Upper lobe of left lung (tissue), 6 donors: ENCODE measurements around the gene DNTT. TPM values are rescaled to one million over a fixed set of nuclear protein-coding genes. Genes with fewer than 3 reads are reported as not detected.
"Not testable (repeated sequence)": the region's sequence is repeated elsewhere in the genome, so short reads cannot be mapped to it uniquely, and the experiment has no call there.

Experiments
- ATAC-seq, 2 donors: fragments of 200-7000 bp; cut with Tn5 transposase; one replicate each; pipeline ENCODE4 v1.9.1; 2022; ENCODE audit warnings: mild to moderate bottlenecking in 2 of 2, moderate library complexity in 2 of 2; ENCODE audit not compliant: low FRiP score in 2 of 2
- DNase-seq, 2 donors: peaks; one replicate each; pipeline ENCODE4 v3.0.0-alpha.2; 2019 to 2020
- H3K27ac ChIP-seq, 4 donors: fragments of 200-600 bp; sonication (generic); one replicate each; pipeline ENCODE4 v1.5.1; 2016 to 2019
- H3K27me3 ChIP-seq, 4 donors: fragments of 200-600 bp; sonication (generic); one replicate each; pipeline ENCODE4 v1.5.1; 2017 to 2019
- H3K36me3 ChIP-seq, 4 donors: fragments of 200-600 bp; sonication (generic); one replicate each; pipeline ENCODE4 v1.5.1; 2016 to 2019
- H3K4me1 ChIP-seq, 4 donors: fragments of 200-600 bp; sonication (generic); one replicate each; pipeline ENCODE4 v1.5.1; 2018 to 2019
- H3K4me3 ChIP-seq, 4 donors: fragments of 200-600 bp; sonication (generic); one replicate each; pipeline ENCODE4 v1.5.1; 2017 to 2019; ENCODE audit warnings: mild to moderate bottlenecking in 2 of 4, moderate library complexity in 1 of 4
- H3K9me3 ChIP-seq, 4 donors: fragments of 200-600 bp; sonication (generic); one replicate each; pipeline ENCODE4 v1.5.1; 2018 to 2019
- EP300 ChIP-seq, 4 donors: sonication (generic); formaldehyde crosslinking; IDR thresholded peaks; one replicate each; pipeline ENCODE4 v1.5.1; 2017; ENCODE audit warnings: antibody characterized with exemption in 4 of 4, control low read depth in 2 of 4
- POLR2A ChIP-seq, 4 donors: fragments of 450-650 bp; IDR thresholded peaks; one replicate each; pipeline ENCODE4 v1.5.1; 2016 to 2017; ENCODE audit warnings: antibody characterized with exemption in 4 of 4, mild to moderate bottlenecking in 2 of 4
- POLR2AphosphoS5 ChIP-seq, 2 donors: sonication (generic); formaldehyde crosslinking; IDR thresholded peaks; one replicate each; pipeline ENCODE4 v1.5.1; 2017; ENCODE audit warnings: antibody characterized with exemption in 2 of 2
- whole genome bisulfite sequencing, 2 donors: methylation state at CpG; one replicate each; pipeline ENCODE4 v1.1.5; 2017 to 2018; 5-methylcytosine and 5-hydroxymethylcytosine counted together
- total RNA-seq, 6 donors: library from RNA; depleted of rRNA in 4 of 6; stranded (reverse); fragments of >200 nt in 4 of 6; gene quantifications; one replicate each; pipeline versions ENCODE4 v1.1.0 to v1.2.1, GENCODE V29; 2016 to 2021
- TF ChIP-seq, protein P1 (sequence below), 6 experiments: fragments of 450-650 bp in 4 of 6; fragments of 200-600 bp in 2 of 6; sonication (generic) in 2 of 6; IDR thresholded peaks; one replicate each; pipeline ENCODE4 v1.5.1; 2016 to 2019; ENCODE audit warnings: antibody characterized with exemption in 6 of 6
- donor health status: DM: no; HTN: no; CAD: no; lungs with moderate emphysema.
- donor health status: DM: no; HTN: yes; CAD: no; lungs with severe emphysema.

The DNTT gene
- total RNA-seq, 6 donors from 2014 or later: not detected

DNA sequence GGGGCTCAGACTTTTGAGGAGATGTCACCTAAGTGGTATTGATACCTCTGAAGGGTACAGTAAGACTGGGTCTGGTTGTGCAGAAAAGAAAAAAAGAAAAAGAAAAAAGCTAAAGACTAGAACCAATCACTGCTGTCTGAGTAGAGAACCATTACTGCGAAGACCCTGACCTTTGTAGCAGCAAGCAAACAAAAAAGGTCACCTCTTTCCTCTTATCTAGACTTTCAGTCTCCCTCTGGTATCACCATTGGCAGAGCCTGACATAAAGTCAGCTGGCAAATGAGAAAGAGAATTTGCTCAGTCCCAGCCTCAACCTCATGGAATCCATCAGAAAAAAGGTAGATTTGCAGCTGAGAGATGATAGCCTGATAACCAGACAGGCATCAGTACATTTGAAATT, 2.6 kb upstream of the DNTT start:
- WGBS, 2 donors: 52 to 66% methylated on average over 1 of the region's 1 CpG
- no peak overlapping the region for H3K27ac ChIP-seq

GRCh38 chr10:96305019-96305418, 785 bp downstream of the DNTT start:
- 87 to 92% methylated on average over 3 of the region's 3 CpGs for WGBS, 2 donors
- no peaks in the 10 kb centered on the region for H3K9me3 ChIP-seq
- H3K27me3 ChIP-seq: no peaks in the 10 kb centered on the region
- H3K4me1 ChIP-seq: peaks cover 15 to 19% (median 18%) of the 10 kb centered on the region in 4 donors
- no peaks in the 10 kb centered on the region for H3K36me3 ChIP-seq
- TF ChIP-seq, protein P1, sequence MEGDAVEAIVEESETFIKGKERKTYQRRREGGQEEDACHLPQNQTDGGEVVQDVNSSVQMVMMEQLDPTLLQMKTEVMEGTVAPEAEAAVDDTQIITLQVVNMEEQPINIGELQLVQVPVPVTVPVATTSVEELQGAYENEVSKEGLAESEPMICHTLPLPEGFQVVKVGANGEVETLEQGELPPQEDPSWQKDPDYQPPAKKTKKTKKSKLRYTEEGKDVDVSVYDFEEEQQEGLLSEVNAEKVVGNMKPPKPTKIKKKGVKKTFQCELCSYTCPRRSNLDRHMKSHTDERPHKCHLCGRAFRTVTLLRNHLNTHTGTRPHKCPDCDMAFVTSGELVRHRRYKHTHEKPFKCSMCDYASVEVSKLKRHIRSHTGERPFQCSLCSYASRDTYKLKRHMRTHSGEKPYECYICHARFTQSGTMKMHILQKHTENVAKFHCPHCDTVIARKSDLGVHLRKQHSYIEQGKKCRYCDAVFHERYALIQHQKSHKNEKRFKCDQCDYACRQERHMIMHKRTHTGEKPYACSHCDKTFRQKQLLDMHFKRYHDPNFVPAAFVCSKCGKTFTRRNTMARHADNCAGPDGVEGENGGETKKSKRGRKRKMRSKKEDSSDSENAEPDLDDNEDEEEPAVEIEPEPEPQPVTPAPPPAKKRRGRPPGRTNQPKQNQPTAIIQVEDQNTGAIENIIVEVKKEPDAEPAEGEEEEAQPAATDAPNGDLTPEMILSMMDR (IDR thresholded peaks at IDR 0.05): no peak
- no peak for TF ChIP-seq EP300 (IDR thresholded peaks at IDR 0.05)
- no peak for TF ChIP-seq POLR2A (IDR thresholded peaks at IDR 0.05)
- TF ChIP-seq POLR2AphosphoS5 (IDR thresholded peaks at IDR 0.05): no peak
- no peak for ATAC-seq
- H3K4me3 ChIP-seq: no peak overlapping the region
- H3K27ac ChIP-seq: no peak overlapping the region
- DNase-seq: no peak

More for the DNA sequence above, 2.6 kb upstream of the DNTT start:
- no peak for TF ChIP-seq POLR2AphosphoS5 (IDR thresholded peaks at IDR 0.05)
- no peak for TF ChIP-seq POLR2A (IDR thresholded peaks at IDR 0.05)
- TF ChIP-seq, protein P1 (IDR thresholded peaks at IDR 0.05): no peak
- TF ChIP-seq EP300 (IDR thresholded peaks at IDR 0.05): no peak
- H3K27me3 ChIP-seq: no peaks in the 10 kb centered on the region
- no peaks in the 10 kb centered on the region for H3K36me3 ChIP-seq
- DNase-seq (no peak), ATAC-seq (no peak)
- H3K4me1 ChIP-seq: peaks cover 5 to 6% (median 5%) of the 10 kb centered on the region in 4 donors
- no peak overlapping the region for H3K4me3 ChIP-seq
- H3K9me3 ChIP-seq: no peaks in the 10 kb centered on the region

GRCh38 chr10:96306516-96306915, 2.3 kb downstream of the DNTT start:
- H3K9me3 ChIP-seq: no peaks in the 10 kb centered on the region
- no peak overlapping the region for H3K4me3 ChIP-seq
- no peaks in the 10 kb centered on the region for H3K36me3 ChIP-seq
- H3K4me1 ChIP-seq: peaks cover 16 to 26% (median 21%) of the 10 kb centered on the region in 4 donors
- no peak overlapping the region for H3K27ac ChIP-seq
- TF ChIP-seq, protein P1 (IDR thresholded peaks at IDR 0.05): no peak
- TF ChIP-seq POLR2A (IDR thresholded peaks at IDR 0.05) (no peak), EP300 (IDR thresholded peaks at IDR 0.05) (no peak), POLR2AphosphoS5 (IDR thresholded peaks at IDR 0.05) (no peak)
- DNase-seq (peak; percentile 48 to 51), ATAC-seq (peak in 1 of 2 donors; percentile 53)
- WGBS, 2 donors: 19 to 27% methylated on average over 8 of the region's 8 CpGs
- H3K27me3 ChIP-seq: no peaks in the 10 kb centered on the region

DNA sequence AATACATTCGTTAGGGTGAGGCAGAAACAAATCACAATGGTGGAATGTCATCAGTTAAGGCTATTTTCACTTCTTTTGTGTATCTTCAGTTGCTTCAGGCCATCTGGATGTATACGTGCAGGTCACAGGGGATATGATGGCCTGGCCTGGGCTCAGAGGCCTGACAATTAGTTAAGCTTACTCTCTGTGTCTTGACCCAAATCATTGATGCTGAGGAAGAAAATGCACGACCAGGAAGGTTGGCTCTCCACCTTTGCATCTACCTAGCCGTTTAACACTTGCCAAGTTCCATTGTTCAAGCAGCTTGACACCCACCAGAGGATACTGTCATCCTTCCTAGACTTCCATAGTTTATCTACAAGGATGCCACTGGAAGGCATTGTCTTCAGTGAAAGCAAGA, 4.6 kb downstream of the DNTT start:
- H3K36me3 ChIP-seq, H3K9me3 ChIP-seq, H3K4me3 ChIP-seq, ATAC-seq, H3K27me3 ChIP-seq, H3K27ac ChIP-seq, DNase-seq: not testable (repeated sequence)
- WGBS, 2 donors: 59 to 65% methylated on average over 3 to 4 of the region's 4 CpGs
- H3K4me1 ChIP-seq: peaks cover 16 to 26% (median 21%) of the 10 kb centered on the region in 4 donors

GRCh38 chr10:96309628-96310320, 5.5 kb downstream of the DNTT start:
- ATAC-seq: no peak
- no peak for DNase-seq
- H3K4me3 ChIP-seq: no peak overlapping the region
- TF ChIP-seq, protein P1 (IDR thresholded peaks at IDR 0.05): no peak
- TF ChIP-seq EP300 (IDR thresholded peaks at IDR 0.05) (no peak), POLR2A (IDR thresholded peaks at IDR 0.05) (no peak), POLR2AphosphoS5 (IDR thresholded peaks at IDR 0.05) (no peak)
- no peaks in the 10 kb centered on the region for H3K36me3 ChIP-seq
- peaks cover 16 to 26% (median 21%) of the 10 kb centered on the region in 4 donors for H3K4me1 ChIP-seq
- H3K9me3 ChIP-seq: no peaks in the 10 kb centered on the region
- no peaks in the 10 kb centered on the region for H3K27me3 ChIP-seq
- H3K27ac ChIP-seq: peak overlapping the region in 2 of 4 donors; percentile 8 to 38
- WGBS, 2 donors: 56 to 61% methylated on average over 2 to 3 of the region's 3 CpGs
